Parathyroid adenoma (tissue), 2 donors: ENCODE results near the gene C12orf76.

Experiments
- H2AFZ ChIP-seq: fragments of 300-600 bp; sonication (generic); one replicate; pipeline ENCODE4 v1.7.0; 2017; ENCODE audit warnings: antibody characterized with exemption, mild to moderate bottlenecking
- H3K27ac ChIP-seq: fragments of 300-600 bp; sonication (generic); one replicate; pipeline ENCODE4 v1.7.0; 2017
- H3K27me3 ChIP-seq: fragments of 300-600 bp; sonication (generic); one replicate; pipeline ENCODE4 v1.7.0; 2017; ENCODE audit warnings: low read length; ENCODE audit not compliant: control insufficient read depth, insufficient read depth
- H3K36me3 ChIP-seq: fragments of 300-600 bp; sonication (generic); one replicate; pipeline ENCODE4 v1.7.0; 2017; ENCODE audit warnings: low read length; ENCODE audit not compliant: control insufficient read depth, insufficient read depth
- H3K4me1 ChIP-seq: fragments of 300-600 bp; sonication (generic); one replicate; pipeline ENCODE4 v1.7.0; 2017; ENCODE audit warnings: control low read depth
- H3K4me2 ChIP-seq: fragments of 300-600 bp; sonication (generic); one replicate; pipeline ENCODE4 v1.7.0; 2017; ENCODE audit warnings: low read length
- H3K4me3 ChIP-seq: fragments of 300-600 bp; sonication (generic); one replicate; pipeline ENCODE4 v1.7.0; 2017; ENCODE audit warnings: low read depth, low read length
- H3K79me2 ChIP-seq: fragments of 300-600 bp; sonication (generic); one replicate; pipeline ENCODE4 v1.7.0; 2017; ENCODE audit warnings: control low read depth
- H3K9ac ChIP-seq: fragments of 300-600 bp; sonication (generic); one replicate; pipeline ENCODE4 v1.7.0; 2017; ENCODE audit warnings: mild to moderate bottlenecking
- H3K9me3 ChIP-seq: fragments of 300-600 bp; sonication (generic); one replicate; pipeline ENCODE4 v1.7.0; 2017; ENCODE audit warnings: low read length; ENCODE audit not compliant: control insufficient read depth
- CTCF ChIP-seq: fragments of 300-600 bp; sonication (generic); IDR thresholded peaks from one replicate; pipeline ENCODE4 v1.7.0; 2017; ENCODE audit warnings: antibody characterized with exemption, mild to moderate bottlenecking
- donor health status: primary hyperparathyroidism.

The C12orf76 gene

GRCh38 chr12:110023059-110023980, 25.0 kb downstream of the C12orf76 start:
- Histone ChIP-seq H3K36me3 (no peaks in the 10 kb centered on the region), H3K27me3 (no peaks in the 10 kb centered on the region), H3K4me2 (no peak overlapping the region), H3K9ac (no peak overlapping the region), H3K4me3 (no peak overlapping the region), H3K4me1 (no peaks in the 10 kb centered on the region), H2AFZ (no peak overlapping the region), H3K79me2 (no peaks in the 10 kb centered on the region), H3K27ac (no peak overlapping the region), H3K9me3 (no peaks in the 10 kb centered on the region)
- TF ChIP-seq CTCF, result no peak

- Histone ChIP-seq H3K36me3 (no peaks in the 10 kb centered on the region), H3K79me2 (no peaks in the 10 kb centered on the region), H3K4me2 (no peak overlapping the region), H2AFZ (no peak overlapping the region), H3K9me3 (no peaks in the 10 kb centered on the region), H3K4me3 (no peak overlapping the region), H3K4me1 (no peaks in the 10 kb centered on the region), H3K27ac (no peak overlapping the region), H3K27me3 (no peaks in the 10 kb centered on the region), H3K9ac (no peak overlapping the region)
- no peak for TF ChIP-seq CTCF
Observed at GRCh38 chr12:110020956-110021355, 27.4 kb downstream of the C12orf76 start.

GRCh38 chr12:110015132-110015531, 33.2 kb downstream of the C12orf76 start:
- Histone ChIP-seq H3K9me3 (no peaks in the 10 kb centered on the region), H3K4me3 (no peak overlapping the region), H3K4me1 (no peaks in the 10 kb centered on the region), H3K27ac (no peak overlapping the region), H3K4me2 (no peak overlapping the region), H2AFZ (no peak overlapping the region), H3K79me2 (no peaks in the 10 kb centered on the region), H3K27me3 (no peaks in the 10 kb centered on the region), H3K9ac (no peak overlapping the region), H3K36me3 (no peaks in the 10 kb centered on the region)
- no peak for TF ChIP-seq CTCF

- no peak for TF ChIP-seq CTCF
- Histone ChIP-seq H3K27me3 (no peaks in the 10 kb centered on the region), H3K9ac (no peak overlapping the region), H3K36me3 (no peaks in the 10 kb centered on the region), H3K4me3 (no peak overlapping the region), H2AFZ (no peak overlapping the region), H3K4me1 (no peaks in the 10 kb centered on the region), H3K79me2 (peaks cover under 1% of the 10 kb centered on the region), H3K9me3 (no peaks in the 10 kb centered on the region), H3K27ac (no peak overlapping the region), H3K4me2 (no peak overlapping the region)
Observed at GRCh38 chr12:110012659-110013058, 35.7 kb downstream of the C12orf76 start.

- Histone ChIP-seq H3K9ac (no peak overlapping the region), H2AFZ (no peak overlapping the region), H3K27me3 (no peaks in the 10 kb centered on the region), H3K4me1 (no peaks in the 10 kb centered on the region), H3K36me3 (no peaks in the 10 kb centered on the region), H3K79me2 (peaks cover 3% of the 10 kb centered on the region), H3K4me2 (no peak overlapping the region), H3K9me3 (no peaks in the 10 kb centered on the region), H3K27ac (no peak overlapping the region), H3K4me3 (no peak overlapping the region)
- no peak for TF ChIP-seq CTCF
Observed at GRCh38 chr12:110012137-110012536, 36.2 kb downstream of the C12orf76 start.
